Measurements from ENCODE around the gene ZRANB1.

Gene ZRANB1

DNA sequence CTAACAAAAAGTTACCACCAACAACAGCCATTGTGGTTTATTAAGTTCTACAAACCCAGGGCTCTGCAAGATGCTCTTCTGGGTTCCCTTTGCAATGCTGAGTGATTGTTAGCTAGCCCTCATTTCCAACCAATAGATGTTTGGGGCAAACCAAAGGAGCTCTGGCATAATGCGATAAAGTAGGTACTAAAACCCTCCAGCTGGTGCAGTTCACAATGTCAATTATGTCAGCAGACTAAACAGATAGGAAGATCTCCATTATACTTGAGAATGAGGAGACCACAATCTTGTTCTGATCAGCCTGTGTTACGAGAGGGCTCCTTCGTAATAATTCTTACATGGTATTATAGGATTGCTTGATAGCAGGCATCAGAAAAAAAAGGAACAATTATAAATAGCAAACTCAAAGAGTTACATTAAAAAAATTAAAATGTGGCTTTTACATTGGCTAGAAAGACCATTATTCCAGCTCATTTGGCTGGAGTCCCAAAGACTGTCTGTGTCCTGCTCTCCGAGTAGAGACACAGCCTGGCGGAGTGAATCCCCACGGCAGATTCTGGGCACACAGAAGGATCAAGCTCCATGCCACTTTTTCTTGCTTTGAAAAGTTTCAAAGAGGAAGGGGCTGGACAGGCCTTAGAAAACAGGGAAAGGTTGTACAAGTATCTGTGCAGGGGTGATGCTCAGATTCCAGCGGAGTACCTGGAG, 93.8 kb downstream of the ZRANB1 start:
- DNase-seq (ENCODE audit: low spot score), result no peak

DNA sequence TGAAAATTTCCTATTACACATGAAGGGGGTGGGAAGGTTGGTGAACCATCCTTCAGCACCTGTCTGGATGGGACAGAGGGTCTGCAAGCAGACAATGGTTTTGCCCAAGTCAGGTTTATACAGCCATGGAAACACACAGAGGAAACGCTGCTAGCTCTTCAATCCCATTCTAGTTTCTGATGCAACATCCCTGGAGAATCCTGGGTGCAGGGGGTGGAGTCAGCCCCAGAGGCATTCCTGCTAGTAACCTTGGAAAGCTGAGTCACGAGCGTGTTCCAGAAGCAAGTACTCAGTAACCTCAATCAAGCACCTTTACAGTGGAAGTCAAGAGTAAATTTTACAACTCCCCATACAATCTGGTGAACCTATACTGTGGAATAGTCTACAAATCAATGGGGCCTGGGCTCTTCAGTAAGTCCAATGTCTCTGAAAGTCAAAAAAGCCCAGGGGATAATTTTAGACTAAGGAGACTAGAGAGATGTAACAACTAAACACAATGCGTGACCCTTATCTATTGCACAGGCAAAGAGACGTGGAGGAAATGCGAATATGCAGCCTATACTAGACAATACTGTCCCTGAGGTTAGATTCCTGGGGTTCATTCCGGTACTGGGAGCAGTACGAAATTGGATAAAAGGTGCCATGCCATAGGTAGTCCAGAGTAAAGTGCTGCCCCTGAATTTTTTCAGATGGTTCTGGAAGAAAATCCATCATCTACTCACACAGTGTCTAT, 95.4 kb downstream of the ZRANB1 start:
- DNase-seq (ENCODE audit: low spot score), result no peak

Measured in COLO829 (cell line).